ENCODE measurements around the gene TSPAN14.

GRCh38 chr10:80408242-80409101 lies 45.6 kb upstream of the TSPAN14 start, which contains the start of gene PRXL2A:
- TF ChIP-seq CTCF (conservative IDR thresholded peaks at IDR 0.05; ENCODE audit: low read length) (no peak), EZH2phosphoT487 (IDR thresholded peaks at IDR 0.05; ENCODE audit: borderline replicate concordance) (no peak)
